Osteoblast (primary cell): Measurements from ENCODE around the gene KCTD1. TPM values are rescaled to one million over a fixed set of nuclear protein-coding genes. Genes with fewer than 3 reads are reported as not detected.

Source experiments
- DNase-seq: peaks from one replicate; pipeline ENCODE4 v3.0.0; 2011; ENCODE audit warnings: low spot score, mixed read lengths; ENCODE audit not compliant: insufficient read length; ENCODE audit errors: missing footprints
- H2AFZ ChIP-seq: 2 replicates; pipeline ENCODE4 v1.6.0; 2011; ENCODE audit warnings: mild to moderate bottlenecking, low read length
- H3K27ac ChIP-seq: 2 replicates; pipeline ENCODE4 v1.5.1; 2011; ENCODE audit warnings: mild to moderate bottlenecking, low read depth, low read length, moderate library complexity
- H3K27me3 ChIP-seq: 2 replicates; pipeline ENCODE4 v1.6.0; 2012; ENCODE audit warnings: mild to moderate bottlenecking, control low read depth, inconsistent platforms, low read length, moderate library complexity; ENCODE audit not compliant: insufficient read depth
- H3K36me3 ChIP-seq: 2 replicates; pipeline ENCODE4 v1.5.1; 2011; ENCODE audit warnings: mild to moderate bottlenecking, low read length, control low read depth, moderate library complexity; ENCODE audit not compliant: insufficient read depth
- H3K4me1 ChIP-seq: 2 replicates; pipeline ENCODE4 v1.5.1; 2011; ENCODE audit warnings: mild to moderate bottlenecking, low read length, control low read depth, moderate library complexity; ENCODE audit not compliant: insufficient read depth
- H3K4me2 ChIP-seq: 2 replicates; pipeline ENCODE4 v1.6.0; 2011; ENCODE audit warnings: mild to moderate bottlenecking, low read length; ENCODE audit not compliant: insufficient read depth
- H3K4me3 ChIP-seq: fragments of 200-600 bp; sonication (generic); 3 replicates; pipeline ENCODE4 v1.5.1; 2012; ENCODE audit warnings: mild to moderate bottlenecking, low read length, inconsistent platforms; ENCODE audit not compliant: insufficient read depth
- H3K79me2 ChIP-seq: 2 replicates; pipeline ENCODE4 v1.6.0; 2012; ENCODE audit warnings: mild to moderate bottlenecking, low read length, control low read depth, inconsistent platforms; ENCODE audit not compliant: insufficient read depth
- H3K9me3 ChIP-seq: 2 replicates; pipeline ENCODE4 v1.5.1; 2011; ENCODE audit warnings: low read depth, low read length, control low read depth
- H4K20me1 ChIP-seq: 2 replicates; pipeline ENCODE4 v1.6.0; 2012; ENCODE audit warnings: mild to moderate bottlenecking, low read length, control low read depth; ENCODE audit not compliant: insufficient read depth
- total RNA-seq: library from RNA; depleted of rRNA; stranded (reverse); fragments of >200 nt; gene quantifications from 2 replicates; pipeline ENCODE4 v1.2.3, GENCODE V29; 2012
- TF ChIP-seq, protein P1 (sequence below): IDR thresholded peaks from 2 replicates; pipeline ENCODE4 v1.5.1; 2011; ENCODE audit warnings: mild to moderate bottlenecking, low read depth, low read length, moderate library complexity; ENCODE audit errors: extremely low read depth

KCTD1 gene
- total RNA-seq, 1 donor, result 14.8 TPM

DNA sequence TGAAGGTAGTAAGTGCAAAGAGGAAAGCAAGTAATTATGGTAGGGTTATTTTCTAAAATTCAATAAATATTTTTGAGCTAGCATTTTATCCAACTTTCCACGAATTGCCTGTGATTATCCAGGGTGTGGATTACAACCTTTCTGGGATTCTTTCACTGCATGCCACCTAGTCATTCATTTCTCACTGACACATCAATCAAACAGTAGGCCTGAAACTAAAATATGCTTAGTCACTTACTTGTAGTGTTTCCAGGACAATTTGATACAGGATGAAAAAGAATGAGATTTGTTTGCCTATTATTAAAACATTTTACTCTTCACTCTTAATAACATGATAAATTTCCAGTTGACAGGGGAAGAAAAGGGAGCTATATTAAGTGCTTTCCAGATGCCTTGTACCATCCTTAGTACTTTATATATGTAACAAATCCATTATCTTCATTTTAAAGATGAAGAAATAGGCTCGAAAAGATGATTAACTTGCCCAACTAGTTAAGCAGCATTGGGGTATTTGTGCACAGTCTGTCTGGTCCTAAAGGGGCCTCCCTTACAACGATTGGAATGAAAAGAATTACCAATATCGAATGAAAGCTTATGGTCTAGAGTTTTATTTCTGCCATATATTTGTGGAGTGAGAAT, 70.4 kb downstream of the KCTD1 start:
- Histone ChIP-seq H3K4me1 (peaks cover 42% of the 10 kb centered on the region), H2AFZ (no peak overlapping the region), H3K9me3 (no peaks in the 10 kb centered on the region), H3K4me3 (no peak overlapping the region), H3K27me3 (no peaks in the 10 kb centered on the region), H3K4me2 (no peak overlapping the region), H3K79me2 (no peaks in the 10 kb centered on the region), H3K36me3 (no peaks in the 10 kb centered on the region), H4K20me1 (no peaks in the 10 kb centered on the region), H3K27ac (peak overlapping the region; percentile 25)
- DNase-seq, result no peak
- TF ChIP-seq, protein P1, sequence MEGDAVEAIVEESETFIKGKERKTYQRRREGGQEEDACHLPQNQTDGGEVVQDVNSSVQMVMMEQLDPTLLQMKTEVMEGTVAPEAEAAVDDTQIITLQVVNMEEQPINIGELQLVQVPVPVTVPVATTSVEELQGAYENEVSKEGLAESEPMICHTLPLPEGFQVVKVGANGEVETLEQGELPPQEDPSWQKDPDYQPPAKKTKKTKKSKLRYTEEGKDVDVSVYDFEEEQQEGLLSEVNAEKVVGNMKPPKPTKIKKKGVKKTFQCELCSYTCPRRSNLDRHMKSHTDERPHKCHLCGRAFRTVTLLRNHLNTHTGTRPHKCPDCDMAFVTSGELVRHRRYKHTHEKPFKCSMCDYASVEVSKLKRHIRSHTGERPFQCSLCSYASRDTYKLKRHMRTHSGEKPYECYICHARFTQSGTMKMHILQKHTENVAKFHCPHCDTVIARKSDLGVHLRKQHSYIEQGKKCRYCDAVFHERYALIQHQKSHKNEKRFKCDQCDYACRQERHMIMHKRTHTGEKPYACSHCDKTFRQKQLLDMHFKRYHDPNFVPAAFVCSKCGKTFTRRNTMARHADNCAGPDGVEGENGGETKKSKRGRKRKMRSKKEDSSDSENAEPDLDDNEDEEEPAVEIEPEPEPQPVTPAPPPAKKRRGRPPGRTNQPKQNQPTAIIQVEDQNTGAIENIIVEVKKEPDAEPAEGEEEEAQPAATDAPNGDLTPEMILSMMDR, result no peak

DNA sequence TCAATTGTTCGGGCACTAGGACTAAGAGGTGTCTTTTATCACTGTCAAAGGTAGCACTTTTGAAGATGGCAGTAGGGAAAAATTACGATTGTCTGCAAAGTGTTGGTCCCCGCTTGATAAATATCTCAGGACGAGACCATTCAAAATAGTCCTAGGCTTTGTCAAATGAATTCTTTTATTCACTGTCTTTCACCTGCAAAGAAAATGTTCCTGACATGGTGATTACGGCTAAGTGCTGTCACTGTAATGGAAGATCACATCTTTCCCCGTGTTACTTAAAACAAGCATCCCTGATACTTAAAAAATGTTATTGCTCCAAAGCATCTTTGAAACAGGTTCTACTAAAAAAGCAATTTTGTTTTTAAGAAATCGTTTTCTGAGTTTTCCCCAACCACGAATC, 71.7 kb downstream of the KCTD1 start:
- no peak overlapping the region for H3K4me2 ChIP-seq
- no peak overlapping the region for H3K4me3 ChIP-seq
- no peaks in the 10 kb centered on the region for H3K36me3 ChIP-seq
- peaks cover 36% of the 10 kb centered on the region for H3K4me1 ChIP-seq
- DNase-seq, result no peak
- no peaks in the 10 kb centered on the region for H4K20me1 ChIP-seq
- TF ChIP-seq, protein P1, result no peak
- H3K9me3 ChIP-seq, result no peaks in the 10 kb centered on the region
- no peaks in the 10 kb centered on the region for H3K27me3 ChIP-seq
- no peak overlapping the region for H2AFZ ChIP-seq
- no peak overlapping the region for H3K27ac ChIP-seq
- no peaks in the 10 kb centered on the region for H3K79me2 ChIP-seq

DNA sequence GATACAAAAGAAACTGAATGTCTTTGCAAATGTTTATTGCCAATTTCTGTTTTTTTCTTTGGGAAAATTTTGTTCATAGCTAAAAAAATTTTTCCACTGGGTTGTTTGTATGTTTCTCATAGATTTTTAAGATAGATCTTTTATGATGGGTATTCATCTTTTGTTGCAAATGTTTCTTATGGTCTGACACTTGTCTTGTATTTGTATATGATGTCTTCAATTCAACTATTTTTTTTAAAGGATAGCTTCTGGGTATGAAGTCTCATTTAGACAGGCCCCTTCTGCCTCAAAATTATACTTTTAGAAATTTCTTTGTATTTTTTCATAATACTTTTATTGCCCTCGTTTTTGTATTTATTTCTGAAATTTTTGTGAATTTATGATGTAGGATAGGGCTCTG, 73.8 kb downstream of the KCTD1 start:
- Histone ChIP-seq H3K27me3 (no peaks in the 10 kb centered on the region), H3K4me1 (peaks cover 15% of the 10 kb centered on the region), H3K4me3 (no peak overlapping the region), H3K27ac (no peak overlapping the region), H3K79me2 (no peaks in the 10 kb centered on the region), H3K9me3 (no peaks in the 10 kb centered on the region), H3K4me2 (no peak overlapping the region), H3K36me3 (no peaks in the 10 kb centered on the region), H2AFZ (no peak overlapping the region), H4K20me1 (no peaks in the 10 kb centered on the region)
- DNase-seq, result no peak
- TF ChIP-seq, protein P1, result no peak

DNA sequence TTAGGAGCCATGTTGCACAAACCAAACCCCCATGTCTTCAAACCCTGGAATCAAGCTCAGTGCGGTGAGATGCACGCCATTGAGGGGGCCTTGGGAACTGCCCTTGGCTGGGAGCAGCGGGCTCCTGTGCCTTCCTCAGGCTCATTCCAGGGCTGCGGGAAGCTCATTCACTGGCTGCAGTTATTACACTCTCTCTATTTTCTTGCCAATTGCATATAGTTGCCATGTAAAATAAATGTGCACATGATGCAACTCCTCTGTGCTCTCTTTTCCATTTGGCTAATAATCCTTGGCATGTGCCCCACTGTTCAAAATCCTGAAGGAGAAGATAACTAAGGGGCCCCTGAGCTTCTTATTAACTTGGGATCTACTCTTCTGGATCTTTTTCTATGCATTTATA, 74.7 kb downstream of the KCTD1 start:
- no peak for DNase-seq
- Histone ChIP-seq H3K27me3 (no peaks in the 10 kb centered on the region), H3K79me2 (no peaks in the 10 kb centered on the region), H2AFZ (no peak overlapping the region), H3K4me3 (no peak overlapping the region), H3K4me1 (peaks cover 10% of the 10 kb centered on the region), H4K20me1 (no peaks in the 10 kb centered on the region), H3K27ac (no peak overlapping the region), H3K9me3 (no peaks in the 10 kb centered on the region), H3K36me3 (no peaks in the 10 kb centered on the region), H3K4me2 (no peak overlapping the region)
- TF ChIP-seq, protein P1, result no peak
